NCI-H1694 treated with DMSO at 0.1 percent for 48 hours (cell line): ENCODE data around the gene TSN.
"Not testable (repeated sequence)": the region's sequence is repeated elsewhere in the genome, so short reads cannot be mapped to it uniquely, and the experiment has no call there.

Experiments
- DNase-seq: peaks from one replicate; lab custom pipeline; 2025; lab: John Stamatoyannopoulos, UW

TSN gene

GRCh38 chr2:121755237-121756111 is at the start of gene TSN:
TSS of gene TSN (plus strand) at chr2:121755651. CDS start at chr2:121755780, 129 bp downstream.
- peak; percentile 95 for DNase-seq

- DNase-seq, result no peak
Observed at GRCh38 chr2:121705958-121706357, 49.5 kb upstream of the TSN start.

GRCh38 chr2:121707344-121707919 is 48.0 kb upstream of the TSN start:
- DNase-seq, result no peak

- no peak for DNase-seq
Observed at GRCh38 chr2:121707920-121708361, 47.5 kb upstream of the TSN start.

GRCh38 chr2:121709776-121710469 is 45.5 kb upstream of the TSN start:
- DNase-seq, result no peak

- DNase-seq, result no peak
Observed at GRCh38 chr2:121710470-121711170, 44.8 kb upstream of the TSN start.

GRCh38 chr2:121711481-121711880 is 44.0 kb upstream of the TSN start:
- DNase-seq, result not testable (repeated sequence)

- no peak for DNase-seq
Observed at GRCh38 chr2:121716126-121716525, 39.3 kb upstream of the TSN start.

GRCh38 chr2:121717529-121717928 is 37.9 kb upstream of the TSN start:
- no peak for DNase-seq

- DNase-seq, result no peak
Observed at GRCh38 chr2:121721926-121722325, 33.5 kb upstream of the TSN start.

- no peak for DNase-seq
Observed at GRCh38 chr2:121722479-121722878, 33.0 kb upstream of the TSN start.

- no peak for DNase-seq
Observed at GRCh38 chr2:121723316-121723715, 32.1 kb upstream of the TSN start.

- DNase-seq, result no peak
Observed at GRCh38 chr2:121727332-121727731, 28.1 kb upstream of the TSN start.

- no peak for DNase-seq
Observed at GRCh38 chr2:121727950-121728349, 27.5 kb upstream of the TSN start.

- no peak for DNase-seq
Observed at GRCh38 chr2:121731366-121731765, 24.1 kb upstream of the TSN start.

GRCh38 chr2:121734544-121734943 is 20.9 kb upstream of the TSN start:
- not testable (repeated sequence) for DNase-seq

GRCh38 chr2:121735518-121736074 is 19.9 kb upstream of the TSN start:
- no peak for DNase-seq

- DNase-seq, result no peak
Observed at GRCh38 chr2:121736140-121736461, 19.4 kb upstream of the TSN start.

GRCh38 chr2:121736462-121737336 is 18.8 kb upstream of the TSN start, which contains the start of gene NIFK:
TSS of gene NIFK (minus strand) at chr2:121736875. CDS start at chr2:121736850, 25 bp downstream.
- peak; percentile 94 for DNase-seq

- DNase-seq, result no peak
Observed at GRCh38 chr2:121740973-121741372, 14.5 kb upstream of the TSN start.

- no peak for DNase-seq
Observed at GRCh38 chr2:121741450-121741849, 14.0 kb upstream of the TSN start.
